GM18868 (cell line): Measurements from ENCODE around the gene ZNF616.
"Not testable (repeated sequence)": the region's sequence is repeated elsewhere in the genome, so short reads cannot be mapped to it uniquely, and the experiment has no call there.

Experiments used
- ATAC-seq: cut with Tn5 transposase; IDR thresholded peaks from one replicate; pipeline ENCODE4 v1.9.1; 2021; ENCODE audit warnings: mild to moderate bottlenecking, moderate library complexity; ENCODE audit not compliant: unreplicated experiment

The ZNF616 gene

DNA sequence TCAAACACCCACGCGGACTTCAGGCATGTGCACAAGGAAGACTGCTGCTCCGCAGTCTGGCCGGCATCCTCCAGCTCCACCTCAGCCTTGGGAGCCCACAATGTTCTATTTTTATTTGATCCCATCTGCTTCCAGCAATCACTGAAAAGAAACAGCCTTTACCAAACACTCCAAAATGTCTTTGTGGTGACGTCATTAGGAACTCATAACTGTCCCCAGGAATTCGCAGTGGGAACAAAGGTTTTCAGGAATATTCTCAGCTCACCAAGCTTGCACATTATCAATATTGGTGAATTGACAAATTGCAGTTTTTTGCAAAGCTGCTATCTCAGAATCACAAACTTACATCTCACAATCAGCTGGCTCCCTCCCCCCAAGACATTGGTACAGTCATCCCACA, 29.0 kb downstream of the ZNF616 start:
- no peak for ATAC-seq

DNA sequence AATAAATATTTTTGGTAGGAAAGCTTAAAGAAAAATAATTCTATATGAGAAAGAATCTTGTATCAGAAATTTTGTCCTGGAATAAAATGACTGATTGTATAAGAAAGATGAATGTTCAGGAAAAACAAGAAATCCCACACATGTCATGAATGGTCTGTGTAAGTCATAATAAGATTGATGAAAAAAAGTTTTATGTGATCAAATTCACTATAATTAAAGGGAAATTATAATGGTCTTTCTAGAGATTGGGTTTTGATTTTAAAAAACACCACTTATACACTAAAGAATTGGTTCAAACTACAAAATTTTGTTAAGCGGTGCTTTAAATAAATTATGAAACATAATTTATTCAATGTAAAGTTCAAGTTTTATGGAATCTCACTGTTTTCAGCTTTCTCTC, 37.0 kb downstream of the ZNF616 start:
- no peak for ATAC-seq

DNA sequence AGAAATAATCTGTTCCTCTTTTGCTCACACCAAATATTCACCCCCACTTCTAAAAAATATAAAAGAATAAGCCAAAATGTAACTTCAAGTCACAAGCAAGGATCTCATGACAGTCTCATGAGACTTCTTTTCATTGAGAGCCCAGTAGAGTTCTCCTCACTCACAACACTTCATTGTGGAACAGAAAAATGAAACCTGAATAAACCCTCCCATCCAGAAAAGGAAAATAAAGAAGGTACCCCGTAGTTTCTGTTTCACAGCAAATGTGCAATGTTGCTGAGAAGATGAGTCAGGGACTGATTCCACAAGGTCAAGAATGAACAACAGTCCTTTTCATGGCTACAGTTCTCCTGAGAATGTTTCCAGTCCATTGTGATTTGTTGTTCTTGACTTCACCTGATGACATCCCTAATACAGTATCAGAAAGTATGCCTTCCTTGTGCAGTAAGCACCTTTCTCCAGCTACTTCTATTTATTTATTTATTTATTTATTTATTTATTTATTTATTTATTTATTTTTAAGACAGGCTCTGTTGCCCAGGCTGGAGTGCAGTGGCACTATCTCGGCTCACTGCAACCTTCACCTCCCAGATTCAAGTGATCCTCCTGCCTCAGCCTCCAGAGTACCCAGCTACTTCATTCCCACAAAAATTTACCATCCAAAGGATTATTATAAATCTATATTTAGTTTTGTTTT, 37.7 kb downstream of the ZNF616 start:
- no peak for ATAC-seq

GRCh38 chr19:52099497-52100138, 40.1 kb downstream of the ZNF616 start:
- no peak for ATAC-seq

DNA sequence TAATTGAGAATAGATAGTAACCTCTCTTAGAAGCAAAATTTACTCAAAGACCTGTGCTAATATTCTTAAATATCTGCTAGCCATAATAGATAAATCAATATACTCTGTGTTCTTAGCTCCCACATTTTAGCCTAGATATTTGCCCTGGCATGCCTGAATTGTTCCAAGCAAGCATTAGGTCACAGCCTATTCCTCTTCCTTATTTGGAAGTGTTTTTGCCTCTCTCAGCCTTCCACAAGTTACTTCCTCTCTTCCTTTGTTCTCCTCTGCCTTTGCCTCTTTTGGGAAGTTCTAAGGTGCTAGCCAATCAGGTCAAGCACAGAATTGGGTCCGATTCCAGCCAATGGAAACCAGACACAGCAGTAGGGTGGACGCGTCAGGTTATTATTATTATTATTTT, 43.3 kb downstream of the ZNF616 start:
- ATAC-seq, result not testable (repeated sequence)

DNA sequence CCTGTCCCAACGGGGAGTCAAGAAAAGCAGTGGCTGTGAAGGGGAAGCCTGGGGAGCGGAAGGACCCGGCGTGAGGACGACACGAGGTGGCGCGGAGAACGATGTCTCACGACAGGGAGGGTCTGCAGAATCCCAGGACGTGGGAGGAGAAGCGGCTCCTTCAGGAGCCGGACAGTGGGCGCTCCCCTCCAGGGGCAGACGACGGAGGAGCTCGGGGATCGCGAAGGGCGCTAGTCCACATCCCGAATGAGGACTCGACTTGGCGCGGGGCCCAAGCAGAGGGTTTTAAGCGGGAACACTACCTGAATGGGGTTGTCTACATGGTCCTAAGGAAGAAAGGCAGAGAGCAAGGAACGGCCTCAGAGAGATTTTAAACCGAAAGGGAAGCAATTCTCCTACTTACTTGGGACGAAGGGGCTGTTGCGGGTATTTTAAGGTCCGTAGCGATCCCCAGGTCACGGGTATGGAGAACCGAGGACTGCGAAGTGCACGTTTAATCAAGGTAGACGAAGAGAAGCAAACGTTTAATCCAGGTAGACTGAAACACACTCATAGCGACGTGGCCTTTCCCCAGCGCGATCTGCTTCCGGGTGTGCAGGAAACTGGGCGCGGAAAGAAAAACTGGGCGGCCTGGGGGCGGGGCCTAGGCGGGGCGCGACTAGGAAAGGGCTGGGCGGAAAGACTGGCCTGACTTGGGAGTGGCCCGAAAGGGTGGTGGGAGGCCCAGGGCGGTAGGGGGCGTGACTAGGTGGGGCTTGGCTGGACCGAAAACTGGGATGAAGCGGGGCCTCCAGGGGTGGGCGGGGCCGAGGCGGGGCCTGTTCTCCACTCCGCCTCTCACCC, 44.3 kb downstream of the ZNF616 start, which contains the start of gene ZNF841:
ZNF841 (minus strand) TSS at position 594 of the 843 bp plus-strand sequence. CDS start 10,964 bp downstream, outside the sequence.
- peak; percentile 71 for ATAC-seq

- no peak for ATAC-seq
Measured at GRCh38 chr19:52094526-52095130, 45.1 kb downstream of the ZNF616 start.

DNA sequence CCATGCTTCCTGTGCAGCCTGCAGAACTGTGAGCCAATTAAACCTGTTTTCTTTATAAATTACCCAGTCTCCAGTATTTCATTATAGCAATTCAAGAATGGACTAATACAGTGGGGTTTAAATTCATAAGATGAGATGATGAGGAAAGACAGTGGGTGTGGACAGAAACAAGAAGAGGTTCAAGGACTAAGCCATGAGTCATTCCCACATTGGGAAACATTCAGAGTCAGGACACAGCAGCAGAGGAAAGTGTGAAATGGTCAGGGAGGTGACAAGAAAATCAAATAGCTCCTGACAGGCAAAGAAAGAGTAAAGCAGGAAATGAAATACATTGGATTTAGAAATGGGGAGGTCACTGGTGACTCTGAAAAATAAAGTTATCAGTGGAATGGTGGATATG, 53.3 kb downstream of the ZNF616 start:
- no peak for ATAC-seq

DNA sequence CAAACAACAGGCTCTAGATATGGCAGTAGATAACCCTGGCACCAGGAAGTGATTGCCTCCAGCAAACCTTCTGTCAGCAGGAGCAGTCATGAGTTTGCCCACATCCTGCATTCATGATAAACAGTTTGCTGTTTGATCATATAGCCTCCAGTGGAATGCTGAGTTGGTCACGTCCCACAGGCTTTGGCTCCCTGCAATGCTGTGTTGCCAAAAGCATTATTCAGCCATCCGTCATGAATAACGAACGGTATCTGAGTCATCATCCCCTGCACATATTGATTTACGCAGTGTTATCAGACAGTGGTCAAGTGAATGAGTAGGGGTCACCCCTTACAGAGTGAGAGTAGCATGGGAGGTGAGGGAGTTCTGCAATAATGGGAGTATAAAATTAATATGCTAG, 69.2 kb downstream of the ZNF616 start:
- ATAC-seq, result no peak

DNA sequence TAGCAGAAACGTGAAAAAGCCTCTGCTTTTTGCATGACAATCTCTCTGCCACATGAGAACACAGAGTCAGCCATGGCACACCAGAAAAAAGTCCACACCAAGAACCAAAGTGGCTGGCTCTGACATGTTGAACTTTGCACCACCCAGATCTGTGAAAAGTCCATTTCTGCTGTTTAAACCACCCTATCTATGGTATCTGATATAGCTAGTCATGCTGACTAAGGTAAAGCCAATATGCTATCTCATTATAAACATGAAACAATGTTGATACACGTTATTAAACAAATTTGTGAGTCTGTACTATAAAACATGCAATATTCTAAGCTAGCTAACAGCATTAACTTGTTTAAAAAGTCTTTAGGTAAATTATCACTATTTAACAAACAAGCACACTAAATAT, 70.1 kb downstream of the ZNF616 start:
- no peak for ATAC-seq

DNA sequence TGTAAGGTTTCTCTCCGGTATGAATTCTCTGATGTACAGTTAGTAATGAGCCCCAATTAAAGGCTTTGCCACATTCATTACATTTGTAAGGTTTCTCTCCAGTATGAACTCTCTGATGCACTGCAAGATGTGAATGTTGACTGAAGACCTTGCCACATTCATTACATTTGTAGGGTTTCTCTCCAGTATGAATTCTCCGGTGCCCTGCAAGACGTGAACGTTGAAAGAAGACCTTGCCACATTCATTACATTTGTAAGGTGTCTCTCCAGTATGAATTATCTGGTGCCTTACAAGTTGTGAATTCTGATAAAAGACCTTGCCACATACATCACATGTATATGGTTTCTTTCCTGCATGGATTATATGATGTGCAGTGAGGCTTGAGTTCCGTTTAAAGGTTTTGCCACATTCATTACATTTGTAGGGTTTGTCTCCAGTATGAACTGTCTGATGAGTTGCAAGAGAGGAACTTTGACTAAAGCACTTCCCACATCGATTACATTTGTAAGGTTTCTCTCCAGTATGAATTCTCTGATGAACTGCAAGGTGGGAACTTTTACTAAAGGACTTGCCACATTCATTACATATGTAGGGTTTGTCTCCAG, 73.4 kb downstream of the ZNF616 start:
- no peak for ATAC-seq

GRCh38 chr19:52065399-52065798, 74.3 kb downstream of the ZNF616 start:
- ATAC-seq, result no peak
